Suprapubic skin (tissue), 3 donors: ENCODE results near the gene AGTRAP.

Experiments
- POLR2A ChIP-seq, 2 donors: fragments of 450-650 bp; IDR thresholded peaks; one replicate each; pipeline ENCODE4 v1.6.1; 2017; ENCODE audit warnings: antibody characterized with exemption in 2 of 2, mild to moderate bottlenecking in 2 of 2, moderate library complexity in 2 of 2
- TF ChIP-seq, protein P1 (sequence below), 2 donors: fragments of 200-600 bp in 1 of 2; fragments of 450-650 bp in 1 of 2; sonication (generic) in 1 of 2; IDR thresholded peaks; one replicate each; pipeline ENCODE4 v1.5.1; 2016 to 2019; ENCODE audit warnings: antibody characterized with exemption in 2 of 2, mild to moderate bottlenecking in 1 of 2, moderate library complexity in 1 of 2

DNA sequence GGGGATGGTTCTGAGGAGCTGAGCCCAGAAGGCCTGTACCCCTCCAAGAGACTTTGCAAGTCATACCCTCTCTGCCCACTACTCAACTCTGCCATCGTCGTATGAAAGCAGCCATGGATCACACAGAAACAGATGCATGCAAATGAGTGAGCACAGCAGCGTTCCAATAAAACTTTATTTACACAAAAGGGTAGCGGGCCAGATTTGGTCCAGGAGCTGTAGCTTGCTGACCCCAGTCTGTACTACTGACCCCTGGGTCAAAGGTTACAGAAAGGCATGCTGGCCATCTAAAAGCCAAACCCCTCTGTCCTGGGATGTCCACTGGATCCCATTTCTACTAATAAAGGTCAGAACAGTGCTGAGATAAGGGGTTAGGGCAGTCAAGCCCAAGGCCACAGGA lies 8.8 kb upstream of the AGTRAP start:
- TF ChIP-seq, protein P1, sequence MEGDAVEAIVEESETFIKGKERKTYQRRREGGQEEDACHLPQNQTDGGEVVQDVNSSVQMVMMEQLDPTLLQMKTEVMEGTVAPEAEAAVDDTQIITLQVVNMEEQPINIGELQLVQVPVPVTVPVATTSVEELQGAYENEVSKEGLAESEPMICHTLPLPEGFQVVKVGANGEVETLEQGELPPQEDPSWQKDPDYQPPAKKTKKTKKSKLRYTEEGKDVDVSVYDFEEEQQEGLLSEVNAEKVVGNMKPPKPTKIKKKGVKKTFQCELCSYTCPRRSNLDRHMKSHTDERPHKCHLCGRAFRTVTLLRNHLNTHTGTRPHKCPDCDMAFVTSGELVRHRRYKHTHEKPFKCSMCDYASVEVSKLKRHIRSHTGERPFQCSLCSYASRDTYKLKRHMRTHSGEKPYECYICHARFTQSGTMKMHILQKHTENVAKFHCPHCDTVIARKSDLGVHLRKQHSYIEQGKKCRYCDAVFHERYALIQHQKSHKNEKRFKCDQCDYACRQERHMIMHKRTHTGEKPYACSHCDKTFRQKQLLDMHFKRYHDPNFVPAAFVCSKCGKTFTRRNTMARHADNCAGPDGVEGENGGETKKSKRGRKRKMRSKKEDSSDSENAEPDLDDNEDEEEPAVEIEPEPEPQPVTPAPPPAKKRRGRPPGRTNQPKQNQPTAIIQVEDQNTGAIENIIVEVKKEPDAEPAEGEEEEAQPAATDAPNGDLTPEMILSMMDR (IDR thresholded peaks at IDR 0.05) = no peak
- TF ChIP-seq POLR2A (IDR thresholded peaks at IDR 0.05) = no peak
